Gastrocnemius medialis (tissue), 4 donors: ENCODE measurements around the gene ERFL.

Source experiments
- CTCF ChIP-seq, 5 experiments: fragments of 450-650 bp in 3 of 5; fragments of 200-600 bp in 2 of 5; sonication (generic) in 2 of 5; IDR thresholded peaks in 4 of 5; conservative IDR thresholded peaks in 1 of 5; 1 replicate in 4 of 5; 2 replicates in 1 of 5; pipeline ENCODE4 v1.5.1; 2016 to 2019; ENCODE audit warnings: antibody characterized with exemption in 5 of 5, mild to moderate bottlenecking in 3 of 5, moderate library complexity in 3 of 5
- POLR2A ChIP-seq, 2 donors: fragments of 450-650 bp; IDR thresholded peaks; one replicate each; pipeline ENCODE4 v1.6.1; 2017; ENCODE audit warnings: antibody characterized with exemption in 2 of 2, mild to moderate bottlenecking in 2 of 2, moderate library complexity in 2 of 2

GRCh38 chr19:41889896-41890295 lies 38.4 kb downstream of the ERFL start:
- TF ChIP-seq CTCF (IDR thresholded peaks at IDR 0.05 in 4 of 5, conservative IDR thresholded peaks at IDR 0.05 in 1 of 5) (no peak), POLR2A (IDR thresholded peaks at IDR 0.05) (no peak)
